ENCODE results near the gene BABAM1.

BABAM1 gene

DNA sequence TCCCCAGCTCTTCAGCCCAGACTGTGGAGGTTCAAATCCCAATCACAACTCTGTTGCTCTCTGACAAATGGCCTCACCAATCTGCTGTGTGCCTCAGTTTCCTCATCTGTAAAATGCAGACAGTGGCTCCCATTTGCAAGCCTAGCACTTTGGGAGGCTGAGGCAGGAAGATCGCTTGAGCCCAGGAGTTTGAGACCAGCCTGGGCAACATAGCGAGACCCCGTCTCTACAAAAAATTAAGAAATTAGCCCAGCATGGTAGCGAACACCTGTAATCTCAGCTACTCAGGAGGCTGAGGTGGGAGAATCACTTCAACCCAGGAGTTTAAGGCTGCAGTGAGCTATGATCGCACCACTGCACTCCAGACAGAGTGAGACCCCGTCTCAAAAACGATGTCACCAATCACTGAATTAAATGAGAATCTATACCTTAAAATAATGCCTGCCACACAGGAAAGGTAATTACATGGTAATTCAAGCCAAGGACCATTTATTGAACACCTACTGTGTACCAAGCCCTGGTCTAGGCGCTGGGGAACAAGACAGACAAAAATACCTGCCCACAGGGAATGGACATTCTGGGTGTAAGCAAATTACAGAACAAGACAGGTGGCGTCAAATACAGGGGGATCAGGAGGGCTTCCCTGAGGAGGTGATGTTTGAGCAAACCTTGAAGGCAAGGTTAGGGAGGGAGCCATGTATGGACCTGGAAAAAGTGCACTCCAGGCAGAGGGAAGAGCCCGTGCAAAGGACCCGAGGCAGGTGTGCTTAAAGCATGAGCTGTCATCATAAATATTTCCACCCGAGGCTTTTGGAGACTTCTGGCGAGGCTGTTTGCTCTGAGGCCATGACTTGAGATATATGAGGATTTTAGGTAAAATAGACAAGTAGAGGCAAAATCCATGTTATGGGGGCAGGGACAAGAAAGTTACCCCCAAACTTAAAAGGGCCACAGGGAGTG, 29.2 kb upstream of the BABAM1 start:
- no peak for DNase-seq
- Mint-ChIP-seq H3K4me1 (ENCODE audit: low read depth) (peaks cover 13% of the 10 kb centered on the region), H3K4me3 (no peak overlapping the region), H3K27ac (no peak overlapping the region), H3K27me3 (no peaks in the 10 kb centered on the region), H3K36me3 (ENCODE audit: low read depth) (peaks cover 10% of the 10 kb centered on the region), H3K9me3 (no peaks in the 10 kb centered on the region)

DNA sequence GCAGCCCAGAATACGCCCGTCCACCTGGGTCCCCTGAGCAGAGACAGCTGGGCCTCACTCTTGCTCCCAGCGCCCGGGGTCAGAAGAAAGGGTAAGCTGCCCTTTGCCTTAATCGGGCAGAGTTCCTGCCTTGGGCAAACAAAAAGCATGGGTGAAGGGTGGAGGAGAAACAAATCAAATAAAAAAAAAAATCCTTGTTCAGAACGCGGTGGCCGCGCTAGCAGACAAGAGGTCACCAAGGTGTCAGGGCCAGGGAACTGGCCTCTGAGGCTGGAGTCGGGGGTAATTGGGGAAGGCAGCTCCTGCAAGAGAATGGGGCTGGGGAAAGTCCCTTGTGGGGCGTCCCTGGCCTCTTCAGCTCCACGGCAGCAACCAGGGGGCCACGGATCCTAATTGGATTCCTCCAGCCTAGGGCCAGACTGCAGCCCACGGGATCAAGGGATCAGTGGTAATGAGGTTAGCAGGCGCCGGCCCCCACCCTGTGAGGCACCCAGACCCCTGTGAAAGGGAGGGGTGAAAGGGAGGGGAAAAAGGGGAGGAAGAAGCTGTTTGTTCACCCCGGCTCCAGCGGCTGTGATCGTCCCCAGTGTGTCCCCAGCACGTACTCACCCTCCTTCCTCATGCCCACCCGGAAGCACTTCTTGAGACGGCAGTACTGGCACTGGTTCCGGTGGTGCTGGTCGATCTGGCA, 27.0 kb upstream of the BABAM1 start:
- H3K36me3 Mint-ChIP-seq (ENCODE audit: low read depth): no peaks in the 10 kb centered on the region
- no peak overlapping the region for H3K4me3 Mint-ChIP-seq
- DNase-seq: no peak
- H3K9me3 Mint-ChIP-seq: no peaks in the 10 kb centered on the region
- no peak overlapping the region for H3K27ac Mint-ChIP-seq
- H3K27me3 Mint-ChIP-seq: peaks cover 5% of the 10 kb centered on the region
- peaks cover 1% of the 10 kb centered on the region for H3K4me1 Mint-ChIP-seq (ENCODE audit: low read depth)

GRCh38 chr19:17240826-17241399, 26.3 kb upstream of the BABAM1 start:
- peaks cover 5% of the 10 kb centered on the region for H3K27me3 Mint-ChIP-seq
- peaks cover 1% of the 10 kb centered on the region for H3K4me1 Mint-ChIP-seq (ENCODE audit: low read depth)
- H3K4me3 Mint-ChIP-seq: no peak overlapping the region
- DNase-seq: no peak
- no peak overlapping the region for H3K27ac Mint-ChIP-seq
- H3K36me3 Mint-ChIP-seq (ENCODE audit: low read depth): no peaks in the 10 kb centered on the region
- H3K9me3 Mint-ChIP-seq: no peaks in the 10 kb centered on the region

DNA sequence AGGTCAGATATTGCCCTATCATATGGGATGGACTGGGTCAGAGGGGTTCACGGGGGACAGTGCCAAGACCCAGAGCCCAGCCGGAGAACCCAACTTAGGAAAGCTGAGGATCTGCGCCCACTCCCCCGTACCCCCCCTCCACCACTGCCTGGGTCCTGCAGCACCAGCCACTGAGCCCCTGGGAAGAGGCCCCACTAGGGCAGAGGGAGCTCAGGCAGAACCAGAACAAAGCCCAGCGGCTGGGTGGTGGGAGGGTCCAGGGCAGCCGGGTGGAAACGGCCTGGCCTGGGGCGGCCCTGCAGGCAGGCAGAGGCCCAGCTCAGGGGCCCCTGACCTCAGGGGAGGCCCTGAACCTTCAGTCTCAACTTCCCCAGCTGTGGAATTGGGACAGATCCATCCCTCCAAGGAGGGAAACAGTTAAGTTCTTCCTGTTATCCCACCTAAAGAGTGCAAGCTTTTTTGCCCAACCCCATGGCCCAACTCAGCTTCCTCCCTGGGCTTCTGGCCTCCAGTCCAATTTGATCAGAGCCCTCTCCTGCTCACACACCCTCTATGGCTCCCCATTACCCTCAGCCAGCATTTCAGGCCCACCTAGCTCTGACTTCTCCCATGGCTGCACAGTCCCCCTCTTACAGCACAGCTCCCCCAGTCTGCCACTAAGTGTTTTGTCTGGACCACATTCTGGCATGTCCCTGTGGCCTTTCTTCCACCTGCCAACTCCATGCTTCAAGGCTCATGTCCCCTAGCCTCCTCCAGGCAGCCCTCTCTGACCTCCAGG, 24.6 kb upstream of the BABAM1 start:
- Mint-ChIP-seq H3K27ac (no peak overlapping the region), H3K9me3 (no peaks in the 10 kb centered on the region), H3K27me3 (peaks cover 15% of the 10 kb centered on the region), H3K4me1 (ENCODE audit: low read depth) (peaks cover 11% of the 10 kb centered on the region), H3K36me3 (ENCODE audit: low read depth) (no peaks in the 10 kb centered on the region), H3K4me3 (no peak overlapping the region)
- no peak for DNase-seq

DNA sequence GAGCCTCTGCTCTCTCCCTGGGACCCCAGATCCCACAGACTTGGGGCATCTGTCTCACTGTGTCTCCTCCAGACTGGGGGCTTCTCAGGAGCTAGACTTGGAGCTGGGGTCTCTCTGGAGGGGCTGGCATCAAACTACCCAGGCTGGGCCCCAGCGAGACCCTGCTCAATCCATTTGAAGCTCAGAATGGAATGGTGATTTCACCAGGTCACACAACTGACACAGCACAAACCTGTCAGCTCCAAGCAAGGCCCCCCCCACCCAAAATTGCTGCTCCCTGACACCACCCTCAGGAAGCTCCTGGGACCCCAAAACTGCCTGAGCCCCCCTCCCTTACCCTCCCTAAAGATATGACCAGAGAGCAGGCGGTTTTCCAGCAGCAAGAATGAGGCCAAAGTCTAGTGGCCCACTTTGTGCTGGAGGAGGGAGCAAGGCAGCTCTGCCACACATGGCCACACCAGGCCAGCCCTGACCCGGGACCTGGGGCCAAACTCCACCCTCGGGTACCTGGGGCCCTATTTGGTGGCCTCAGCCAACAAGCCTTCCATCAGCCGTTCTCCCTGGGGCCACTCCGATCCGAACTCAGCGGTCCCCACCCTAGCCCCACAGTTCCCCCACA, 23.9 kb upstream of the BABAM1 start:
- H3K27ac Mint-ChIP-seq: no peak overlapping the region
- H3K4me1 Mint-ChIP-seq (ENCODE audit: low read depth): peaks cover 11% of the 10 kb centered on the region
- no peaks in the 10 kb centered on the region for H3K9me3 Mint-ChIP-seq
- no peaks in the 10 kb centered on the region for H3K36me3 Mint-ChIP-seq (ENCODE audit: low read depth)
- peaks cover 16% of the 10 kb centered on the region for H3K27me3 Mint-ChIP-seq
- H3K4me3 Mint-ChIP-seq: peak overlapping the region; percentile 63
- no peak for DNase-seq

- DNase-seq: no peak
- Mint-ChIP-seq H3K4me3 (peak overlapping the region; percentile 63), H3K9me3 (no peaks in the 10 kb centered on the region)
Measured at GRCh38 chr19:17243830-17244617, 23.2 kb upstream of the BABAM1 start.

DNA sequence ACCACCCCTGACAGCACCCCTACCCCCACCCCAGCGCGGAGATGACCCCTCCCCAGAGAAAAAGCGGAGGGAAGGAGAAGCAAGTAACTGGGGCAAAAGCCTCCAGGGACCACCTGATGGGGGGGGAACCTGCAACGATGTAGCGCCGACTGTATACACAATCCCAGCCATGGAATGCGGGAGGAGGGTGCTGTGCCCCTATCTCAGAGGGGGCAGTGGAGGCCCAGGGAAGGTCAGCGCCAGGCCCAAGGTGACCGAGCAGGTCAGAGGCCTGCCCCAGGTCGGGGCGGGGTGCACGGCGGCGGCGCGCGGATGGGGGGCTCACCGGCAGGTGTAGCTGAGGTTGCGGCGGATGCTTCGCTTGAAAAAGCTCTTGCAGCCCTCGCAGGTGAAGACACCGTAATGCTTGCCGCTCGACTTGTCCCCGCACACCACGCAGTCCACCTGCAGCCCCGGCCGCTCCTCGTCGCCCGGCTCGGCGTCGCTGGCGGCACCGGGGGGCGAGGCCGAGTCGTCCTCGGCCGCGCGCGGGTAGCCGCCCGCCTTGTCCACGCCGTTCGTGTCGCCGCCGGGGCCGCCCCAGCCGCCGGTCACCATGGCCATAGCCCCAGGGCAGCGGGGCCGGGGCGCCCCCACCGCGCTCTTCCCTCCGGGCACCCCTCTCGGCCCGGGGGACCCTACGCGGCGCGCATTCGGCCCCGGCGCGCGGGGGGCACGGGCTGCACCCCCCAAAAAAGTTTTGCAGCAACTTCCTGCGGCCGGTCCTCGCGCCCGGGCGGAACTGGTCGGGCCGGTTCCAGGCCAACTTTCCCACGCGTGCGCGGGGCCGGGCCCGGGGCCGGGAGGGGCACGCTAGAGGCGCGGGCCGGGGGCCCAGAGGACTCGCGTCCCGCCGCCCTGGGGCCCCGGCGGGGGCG, 22.4 kb upstream of the BABAM1 start:
- H3K27me3 Mint-ChIP-seq: peaks cover 16% of the 10 kb centered on the region
- DNase-seq: peak; percentile 49
- no peak overlapping the region for H3K27ac Mint-ChIP-seq
- no peaks in the 10 kb centered on the region for H3K9me3 Mint-ChIP-seq
- peak overlapping the region; percentile 63 for H3K4me3 Mint-ChIP-seq
- H3K4me1 Mint-ChIP-seq (ENCODE audit: low read depth): peaks cover 11% of the 10 kb centered on the region
- no peaks in the 10 kb centered on the region for H3K36me3 Mint-ChIP-seq (ENCODE audit: low read depth)

More at GRCh38 chr19:17243830-17244617, 23.2 kb upstream of the BABAM1 start:
- Mint-ChIP-seq H3K27ac (no peak overlapping the region), H3K36me3 (ENCODE audit: low read depth) (no peaks in the 10 kb centered on the region), H3K27me3 (peaks cover 16% of the 10 kb centered on the region), H3K4me1 (ENCODE audit: low read depth) (peaks cover 11% of the 10 kb centered on the region)

DNA sequence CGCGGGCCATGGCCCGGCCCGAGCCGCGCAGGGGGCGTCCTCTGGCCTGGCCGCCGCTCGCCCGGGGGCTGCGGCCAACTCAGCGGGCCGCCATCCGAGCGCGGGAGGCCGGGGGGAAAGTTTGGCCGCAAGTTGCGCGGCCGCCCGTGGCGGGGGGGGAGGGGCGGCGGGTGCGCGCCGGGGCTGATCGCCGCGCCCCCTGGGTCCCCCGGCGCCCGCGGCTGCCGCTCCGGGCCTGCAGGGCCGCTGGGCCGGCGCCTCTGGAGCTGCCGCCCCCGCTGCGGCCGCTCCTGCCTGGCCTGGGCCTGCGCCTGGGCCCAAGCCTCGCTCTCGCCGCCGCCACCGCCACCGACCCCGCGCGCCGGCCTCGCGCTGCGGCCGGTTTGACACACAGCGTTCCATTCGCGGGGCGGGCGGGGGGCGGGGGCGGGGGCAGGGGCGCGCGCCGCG, 21.7 kb upstream of the BABAM1 start, which contains the start of gene NR2F6:
NR2F6 (minus strand) TSS at position 385 of the 450 bp plus-strand sequence. CDS start 699 bp downstream, outside the sequence.
- no peaks in the 10 kb centered on the region for H3K36me3 Mint-ChIP-seq (ENCODE audit: low read depth)
- peaks cover 16% of the 10 kb centered on the region for H3K27me3 Mint-ChIP-seq
- H3K4me1 Mint-ChIP-seq (ENCODE audit: low read depth): peaks cover 11% of the 10 kb centered on the region
- peak within 1 kb of the TSS; percentile 78 for H3K4me3 Mint-ChIP-seq
- no peak for DNase-seq
- H3K27ac Mint-ChIP-seq: no peak within 1 kb of the TSS
- no peaks in the 10 kb centered on the region for H3K9me3 Mint-ChIP-seq

GRCh38 chr19:17246681-17247425, 20.4 kb upstream of the BABAM1 start:
- Mint-ChIP-seq H3K36me3 (ENCODE audit: low read depth) (no peaks in the 10 kb centered on the region), H3K4me1 (ENCODE audit: low read depth) (peaks cover 11% of the 10 kb centered on the region), H3K9me3 (no peaks in the 10 kb centered on the region), H3K27me3 (peaks cover 16% of the 10 kb centered on the region), H3K27ac (peak overlapping the region; percentile 56), H3K4me3 (peak overlapping the region; percentile 78)
- DNase-seq: no peak

GRCh38 chr19:17248011-17248776, 19.0 kb upstream of the BABAM1 start:
- H3K4me1 Mint-ChIP-seq (ENCODE audit: low read depth): peaks cover 11% of the 10 kb centered on the region
- H3K27me3 Mint-ChIP-seq: peaks cover 16% of the 10 kb centered on the region
- H3K4me3 Mint-ChIP-seq: no peak overlapping the region

DNA sequence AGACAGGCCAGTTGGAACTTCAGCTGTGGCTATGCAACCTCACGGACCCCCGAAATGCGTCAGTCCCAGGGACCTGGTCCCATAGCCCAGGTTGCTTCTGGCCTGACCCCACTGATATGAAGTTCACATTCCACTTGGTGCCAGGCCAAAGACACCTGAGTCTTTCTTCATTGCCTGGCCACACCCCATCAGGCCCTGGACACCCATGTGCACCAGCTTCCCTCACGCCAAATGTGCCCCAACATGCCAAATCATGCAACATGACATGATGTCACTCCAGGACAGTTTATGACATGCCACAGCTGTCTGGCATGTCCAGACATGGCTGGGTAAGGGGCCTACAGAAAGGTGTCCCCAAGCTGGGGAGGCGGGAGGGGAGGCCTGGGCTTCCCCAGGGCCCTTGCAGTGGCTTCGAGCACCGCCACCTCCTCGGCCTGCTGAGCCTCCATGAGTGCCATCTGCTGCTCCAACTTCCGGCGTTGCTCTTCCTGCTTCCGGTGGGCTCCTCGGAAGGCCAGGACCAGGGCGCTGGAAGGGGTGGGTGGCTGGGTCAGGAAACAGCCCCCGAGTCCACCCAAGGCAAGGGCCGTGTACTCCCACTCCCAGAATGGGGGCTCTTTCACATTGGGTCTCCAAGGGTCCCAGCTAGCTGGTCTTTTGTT, 17.2 kb upstream of the BABAM1 start:
- Mint-ChIP-seq H3K36me3 (ENCODE audit: low read depth) (no peaks in the 10 kb centered on the region), H3K4me1 (ENCODE audit: low read depth) (peaks cover 10% of the 10 kb centered on the region), H3K27me3 (peaks cover 11% of the 10 kb centered on the region), H3K4me3 (no peak overlapping the region), H3K9me3 (no peaks in the 10 kb centered on the region), H3K27ac (no peak overlapping the region)
- no peak for DNase-seq

More at GRCh38 chr19:17248011-17248776, 19.0 kb upstream of the BABAM1 start:
- no peak for DNase-seq
- no peaks in the 10 kb centered on the region for H3K9me3 Mint-ChIP-seq
- no peaks in the 10 kb centered on the region for H3K36me3 Mint-ChIP-seq (ENCODE audit: low read depth)
- H3K27ac Mint-ChIP-seq: no peak overlapping the region
